Fibroblast of the aortic adventitia (primary cell): ENCODE results near the gene FNIP2. TPM values are rescaled to one million over a fixed set of nuclear protein-coding genes. Genes with fewer than 3 reads are reported as not detected.
A peak's percentile ranks its signal among the peaks of the same experiment; 100 is the strongest.

Source experiments
- DNase-seq: peaks from one replicate; pipeline ENCODE4 v3.0.0-alpha.2; 2010; ENCODE audit warnings: low read depth
- H3K4me3 ChIP-seq: 2 replicates; pipeline ENCODE4 v1.5.1; 2011; ENCODE audit warnings: low read depth, mild to moderate bottlenecking, control low read depth, low read length, moderate library complexity
- CTCF ChIP-seq: IDR thresholded peaks from 2 replicates; pipeline ENCODE4 v1.5.1; 2011; ENCODE audit warnings: mild to moderate bottlenecking, low read length, control low read depth, inconsistent platforms; ENCODE audit not compliant: insufficient read depth
- total RNA-seq: library from RNA; depleted of rRNA; stranded (reverse); fragments of >200 nt; gene quantifications from 2 replicates; pipeline ENCODE4 v1.2.3, GENCODE V29; 2012; ENCODE audit warnings: low replicate concordance

Gene FNIP2
- total RNA-seq, 1 donor = 34.3 TPM

GRCh38 chr4:158934996-158935669 is 166.3 kb downstream of the FNIP2 start:
- TF ChIP-seq CTCF = no peak
- DNase-seq = no peak
- H3K4me3 ChIP-seq = no peak overlapping the region

- H3K4me3 ChIP-seq = no peak overlapping the region
- TF ChIP-seq CTCF = no peak
- DNase-seq = peak; percentile 49
Observed at GRCh38 chr4:158936238-158936637, 167.4 kb downstream of the FNIP2 start.

- H3K4me3 ChIP-seq = no peak overlapping the region
- DNase-seq = no peak
- no peak for TF ChIP-seq CTCF
Observed at GRCh38 chr4:158938220-158939044, 169.6 kb downstream of the FNIP2 start.

GRCh38 chr4:158940271-158940670 is 171.4 kb downstream of the FNIP2 start:
- H3K4me3 ChIP-seq = no peak overlapping the region
- no peak for DNase-seq
- TF ChIP-seq CTCF = no peak

- TF ChIP-seq CTCF = no peak
Observed at GRCh38 chr4:158941321-158941720, 172.5 kb downstream of the FNIP2 start.

GRCh38 chr4:158941895-158942294 is 173.1 kb downstream of the FNIP2 start:
- H3K4me3 ChIP-seq = no peak overlapping the region
- TF ChIP-seq CTCF = no peak
- no peak for DNase-seq

More at GRCh38 chr4:158941321-158941720, 172.5 kb downstream of the FNIP2 start:
- H3K4me3 ChIP-seq = no peak overlapping the region
- DNase-seq = no peak
